Measurements from ENCODE around the gene C1orf87. TPM values are rescaled to one million over a fixed set of nuclear protein-coding genes. Genes with fewer than 3 reads are reported as not detected.

The C1orf87 gene
- total and polyA plus RNA-seq, 4 donors: not detected

- Histone ChIP-seq H3K9me3 (ENCODE audit: control insufficient read depth in 4 of 4, low read length in 3 of 4) (no peaks in the 10 kb centered on the region), H3K36me3 (ENCODE audit: control insufficient read depth in 4 of 4, insufficient read depth in 3 of 4, low read depth in 1 of 4, low read length in 3 of 4) (no peaks in the 10 kb centered on the region), H3K4me3 (ENCODE audit: low read depth in 1 of 3, low read length in 3 of 3) (no peak overlapping the region), H3K27ac (ENCODE audit: low read depth in 1 of 2, low read length in 2 of 2) (no peak overlapping the region), H3K4me1 (ENCODE audit: control insufficient read depth in 4 of 4, insufficient read depth in 4 of 4, low read length in 3 of 4) (peaks cover 0 to 5% (median 5%) of the 10 kb centered on the region in 4 donors), H3K27me3 (ENCODE audit: control insufficient read depth in 4 of 4, insufficient read depth in 4 of 4, low read length in 3 of 4) (no peaks in the 10 kb centered on the region), H3K9ac (ENCODE audit: low read depth in 1 of 2, low read length in 2 of 2) (no peak overlapping the region)
- TF ChIP-seq SP1 (IDR thresholded peaks at IDR 0.05): no peak
- TF ChIP-seq HNF4A (conservative IDR thresholded peaks at IDR 0.05): peak in 1 of 2 donors; percentile 11
- WGBS: 28% methylated on average over 1 of the region's 1 CpG
- no peak for DNase-seq (ENCODE audit: low spot score)
Observed at GRCh38 chr1:59948990-59949389, 124.6 kb downstream of the C1orf87 start.

- no peak overlapping the region for H3K27ac ChIP-seq (ENCODE audit: low read depth in 1 of 2, low read length in 2 of 2)
- peak; percentile 54 for DNase-seq (ENCODE audit: low spot score)
- H3K4me1 ChIP-seq (ENCODE audit: control insufficient read depth in 4 of 4, insufficient read depth in 4 of 4, low read length in 3 of 4): peaks cover 0 to 5% (median 5%) of the 10 kb centered on the region in 4 donors
- 2% methylated on average over 6 of the region's 6 CpGs for WGBS
- TF ChIP-seq CTCF (IDR thresholded peaks at IDR 0.05; ENCODE audit: low read depth, low read length, missing input control): peak; percentile 93
- TF ChIP-seq JUND (IDR thresholded peaks at IDR 0.05): no peak
- TF ChIP-seq ATF3 (IDR thresholded peaks at IDR 0.05): no peak
- no peak for TF ChIP-seq FOXA1 (IDR thresholded peaks at IDR 0.05)
- TF ChIP-seq, protein P1, sequence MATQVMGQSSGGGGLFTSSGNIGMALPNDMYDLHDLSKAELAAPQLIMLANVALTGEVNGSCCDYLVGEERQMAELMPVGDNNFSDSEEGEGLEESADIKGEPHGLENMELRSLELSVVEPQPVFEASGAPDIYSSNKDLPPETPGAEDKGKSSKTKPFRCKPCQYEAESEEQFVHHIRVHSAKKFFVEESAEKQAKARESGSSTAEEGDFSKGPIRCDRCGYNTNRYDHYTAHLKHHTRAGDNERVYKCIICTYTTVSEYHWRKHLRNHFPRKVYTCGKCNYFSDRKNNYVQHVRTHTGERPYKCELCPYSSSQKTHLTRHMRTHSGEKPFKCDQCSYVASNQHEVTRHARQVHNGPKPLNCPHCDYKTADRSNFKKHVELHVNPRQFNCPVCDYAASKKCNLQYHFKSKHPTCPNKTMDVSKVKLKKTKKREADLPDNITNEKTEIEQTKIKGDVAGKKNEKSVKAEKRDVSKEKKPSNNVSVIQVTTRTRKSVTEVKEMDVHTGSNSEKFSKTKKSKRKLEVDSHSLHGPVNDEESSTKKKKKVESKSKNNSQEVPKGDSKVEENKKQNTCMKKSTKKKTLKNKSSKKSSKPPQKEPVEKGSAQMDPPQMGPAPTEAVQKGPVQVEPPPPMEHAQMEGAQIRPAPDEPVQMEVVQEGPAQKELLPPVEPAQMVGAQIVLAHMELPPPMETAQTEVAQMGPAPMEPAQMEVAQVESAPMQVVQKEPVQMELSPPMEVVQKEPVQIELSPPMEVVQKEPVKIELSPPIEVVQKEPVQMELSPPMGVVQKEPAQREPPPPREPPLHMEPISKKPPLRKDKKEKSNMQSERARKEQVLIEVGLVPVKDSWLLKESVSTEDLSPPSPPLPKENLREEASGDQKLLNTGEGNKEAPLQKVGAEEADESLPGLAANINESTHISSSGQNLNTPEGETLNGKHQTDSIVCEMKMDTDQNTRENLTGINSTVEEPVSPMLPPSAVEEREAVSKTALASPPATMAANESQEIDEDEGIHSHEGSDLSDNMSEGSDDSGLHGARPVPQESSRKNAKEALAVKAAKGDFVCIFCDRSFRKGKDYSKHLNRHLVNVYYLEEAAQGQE (IDR thresholded peaks at IDR 0.05): no peak
- no peak for TF ChIP-seq MAX (IDR thresholded peaks at IDR 0.05)
- no peak for TF ChIP-seq ZBTB33 (IDR thresholded peaks at IDR 0.05)
- peak; percentile 99 for TF ChIP-seq RAD21 (IDR thresholded peaks at IDR 0.05)
- no peak for TF ChIP-seq HNF4G (IDR thresholded peaks at IDR 0.05)
- no peak for TF ChIP-seq GABPA (IDR thresholded peaks at IDR 0.05 in 1 of 2, conservative IDR thresholded peaks at IDR 0.05 in 1 of 2)
- no peak for TF ChIP-seq RXRA (IDR thresholded peaks at IDR 0.05)
- no peak for TF ChIP-seq NR2F2 (IDR thresholded peaks at IDR 0.05)
- no peak for TF ChIP-seq SP1 (IDR thresholded peaks at IDR 0.05)
- TF ChIP-seq TAF1 (conservative IDR thresholded peaks at IDR 0.05): no peak
- peak in 1 of 2 donors; percentile 11 for TF ChIP-seq HNF4A (conservative IDR thresholded peaks at IDR 0.05)
- TF ChIP-seq YY1 (IDR thresholded peaks at IDR 0.05): no peak
- no peak for TF ChIP-seq EGR1 (IDR thresholded peaks at IDR 0.05; ENCODE audit: low read depth in 2 of 2)
- no peaks in the 10 kb centered on the region for H3K36me3 ChIP-seq (ENCODE audit: control insufficient read depth in 4 of 4, insufficient read depth in 3 of 4, low read depth in 1 of 4, low read length in 3 of 4)
- H3K9ac ChIP-seq (ENCODE audit: low read depth in 1 of 2, low read length in 2 of 2): no peak overlapping the region
- no peak overlapping the region for H3K4me3 ChIP-seq (ENCODE audit: low read depth in 1 of 3, low read length in 3 of 3)
- no peaks in the 10 kb centered on the region for H3K27me3 ChIP-seq (ENCODE audit: control insufficient read depth in 4 of 4, insufficient read depth in 4 of 4, low read length in 3 of 4)
- no peaks in the 10 kb centered on the region for H3K9me3 ChIP-seq (ENCODE audit: control insufficient read depth in 4 of 4, low read length in 3 of 4)
Observed at GRCh38 chr1:59947047-59947938, 126.3 kb downstream of the C1orf87 start.
